ENCODE results near the gene C1R.

DNA sequence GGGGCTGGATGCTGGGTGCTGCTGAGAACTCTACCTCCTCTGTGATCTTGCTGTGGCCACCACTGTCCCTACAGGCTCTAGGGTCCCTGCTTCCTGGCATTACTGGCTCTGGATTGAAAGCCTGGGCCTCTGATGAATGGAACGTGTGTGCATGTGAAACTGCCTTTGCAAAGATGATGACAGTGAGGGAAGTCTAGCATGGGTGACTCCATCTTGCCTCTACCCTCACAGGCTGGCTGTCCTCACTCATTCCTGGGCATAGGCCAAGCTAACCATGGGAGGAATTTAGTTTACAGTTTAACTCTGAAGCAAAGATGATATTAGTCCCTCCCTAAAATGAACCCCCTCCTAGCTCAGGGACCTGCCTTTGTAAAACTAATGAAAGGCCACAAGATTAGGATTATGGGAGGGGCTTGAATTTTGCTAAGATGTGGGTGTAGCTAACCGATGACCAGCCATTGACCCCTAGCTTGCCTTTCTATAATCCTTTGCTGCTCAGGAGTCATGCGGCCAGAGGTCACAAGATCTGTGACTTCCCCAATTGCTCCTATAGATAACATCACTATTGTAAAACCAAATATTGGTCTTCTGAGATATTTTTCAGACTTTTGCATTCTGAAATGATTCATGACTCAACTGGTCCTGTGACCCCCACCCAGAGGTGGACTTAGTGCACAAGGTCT lies 33.9 kb downstream of the C1R start:
- TF ChIP-seq POLR2A (IDR thresholded peaks at IDR 0.05; ENCODE audit: low read length) (no peak), GATA1 (IDR thresholded peaks at IDR 0.05; ENCODE audit: low read depth, low read length) (no peak)

All from erythroblast (primary cell).